Amniotic epithelial cell (primary cell): ENCODE results near the gene LMBR1L.
A peak's percentile ranks its signal among the peaks of the same experiment; 100 is the strongest.

ENCODE experiments used
- DNase-seq: peaks from one replicate; pipeline ENCODE4 v3.0.0-alpha.2; 2010; ENCODE audit warnings: low read depth

Gene LMBR1L

DNA sequence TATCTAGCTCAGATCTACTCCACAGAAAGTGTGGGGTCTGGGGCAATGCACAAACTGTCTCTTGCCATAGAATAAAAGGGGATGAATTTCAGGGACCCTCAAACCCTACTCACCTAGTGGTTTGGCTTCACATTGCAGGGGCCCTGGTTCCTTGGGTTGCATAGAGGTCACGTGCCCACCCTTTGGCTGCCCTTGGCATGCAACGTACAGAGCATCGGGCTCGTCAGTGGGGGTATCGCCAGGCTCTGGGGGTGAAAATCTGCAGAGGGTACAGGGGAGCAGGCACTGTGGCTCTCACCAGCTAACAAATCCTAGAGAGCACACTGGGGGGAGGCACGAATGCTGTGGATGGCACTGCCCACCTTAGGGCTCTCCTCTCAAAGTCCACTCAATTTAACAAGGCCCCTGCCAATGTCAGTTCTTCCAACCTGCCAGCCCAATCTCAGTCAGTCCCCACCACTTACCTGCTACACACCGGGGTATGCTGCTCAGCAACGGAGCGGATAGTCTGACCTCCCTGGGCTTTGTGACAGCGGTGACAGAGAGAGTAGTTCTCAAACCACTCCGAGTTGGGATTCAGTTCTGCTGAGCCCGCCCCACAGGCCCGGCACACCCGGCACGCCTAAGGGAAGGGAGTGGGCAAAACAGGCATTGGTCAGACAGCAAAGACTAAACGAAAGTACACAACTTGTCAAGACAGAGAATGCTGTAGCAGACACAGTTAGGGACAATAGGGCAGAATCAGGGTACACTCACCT is 58.0 kb downstream of the LMBR1L start:
- DNase-seq, result no peak

DNA sequence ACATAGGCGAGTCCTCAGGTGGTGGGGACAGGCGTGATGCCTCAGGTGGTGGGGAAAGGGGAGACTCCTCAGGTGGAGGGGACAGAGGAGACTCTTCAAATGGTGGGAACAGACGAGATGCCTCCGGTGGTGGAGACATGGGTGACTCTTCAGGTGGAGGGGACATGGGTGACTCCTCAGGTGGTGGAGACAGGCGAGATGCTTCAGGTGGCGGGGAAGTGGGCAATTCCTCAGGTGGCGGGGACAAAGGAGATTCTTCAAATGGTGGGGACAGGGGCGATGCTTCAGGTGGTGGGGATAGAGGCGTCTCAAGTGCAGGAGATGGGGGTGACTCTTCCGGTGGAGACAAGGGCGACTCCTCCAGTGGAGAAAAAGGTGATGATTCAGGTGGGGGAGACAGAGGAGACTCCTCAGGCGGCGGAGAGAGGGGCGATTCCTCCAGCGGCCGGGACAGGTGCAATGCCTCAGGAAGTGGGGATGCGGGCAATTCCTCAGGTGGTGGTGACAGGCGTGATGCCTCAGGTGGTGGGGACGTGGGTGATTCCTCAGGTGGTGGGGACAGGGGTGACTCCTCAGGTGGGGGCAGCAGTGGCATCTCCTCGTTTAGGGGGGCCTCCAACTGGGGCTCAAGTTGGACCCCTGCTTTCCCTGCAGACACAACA is 58.7 kb downstream of the LMBR1L start:
- no peak for DNase-seq

DNA sequence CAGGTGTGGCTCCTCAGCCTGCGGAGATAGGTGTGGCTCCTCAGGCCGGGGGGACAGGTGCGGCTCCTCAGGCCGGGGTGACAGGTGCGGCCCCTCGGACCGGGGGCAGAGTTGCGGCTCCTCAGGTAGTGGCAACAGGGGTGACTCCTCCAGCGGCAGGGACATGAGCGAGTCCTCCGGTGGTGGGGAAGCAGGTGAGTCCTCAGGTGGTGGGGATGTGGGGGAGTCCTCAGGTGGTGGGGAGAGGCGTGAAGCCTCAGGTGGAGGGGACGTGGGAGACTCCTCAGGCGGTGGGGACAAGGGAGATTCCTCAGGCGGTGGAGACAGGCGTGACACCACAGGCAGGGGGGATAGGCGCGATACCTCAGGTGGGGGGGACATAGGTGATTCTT is 59.3 kb downstream of the LMBR1L start:
- no peak for DNase-seq

DNA sequence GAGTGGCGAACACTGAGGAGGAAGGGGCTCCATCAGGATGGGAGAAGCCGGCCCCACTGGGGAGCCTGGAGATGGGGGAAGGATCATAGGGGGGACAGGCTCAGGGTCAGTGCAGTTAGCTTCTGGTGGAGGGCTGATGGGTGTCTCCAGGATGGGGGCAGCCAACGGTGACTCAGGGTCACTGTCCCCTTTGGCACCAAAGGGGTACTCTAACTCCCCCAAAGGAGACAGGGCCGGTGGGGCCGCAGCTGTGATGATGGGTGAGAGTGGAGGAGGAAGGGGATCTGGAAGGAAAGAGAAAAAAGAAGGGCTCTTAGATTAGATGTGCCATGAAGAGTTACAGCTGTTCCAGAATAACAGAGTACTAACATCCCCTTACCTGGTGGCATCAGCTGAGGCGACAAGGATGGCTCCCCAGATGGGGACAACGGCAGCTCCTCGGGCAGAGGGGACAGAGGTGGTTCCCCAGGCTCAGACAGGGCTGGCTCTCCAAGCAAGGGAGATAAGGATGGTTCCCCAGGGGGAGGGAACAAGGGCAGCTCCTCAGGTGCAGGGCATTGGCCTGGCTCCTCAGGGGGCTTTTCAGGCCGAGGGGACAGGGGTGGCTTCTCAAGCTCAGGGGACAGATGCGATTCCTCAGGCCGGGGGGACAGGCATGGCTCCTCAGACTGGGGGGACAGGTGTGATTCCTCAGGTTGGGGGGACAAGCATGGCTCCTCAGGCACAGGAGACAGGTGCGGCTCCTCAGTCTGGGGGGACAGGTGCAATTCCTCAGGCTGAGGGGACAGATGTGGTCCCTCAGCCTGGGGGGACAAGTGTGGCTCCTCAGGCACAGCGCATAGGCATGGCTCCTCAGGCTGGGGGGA is 59.9 kb downstream of the LMBR1L start:
- DNase-seq, result no peak

DNA sequence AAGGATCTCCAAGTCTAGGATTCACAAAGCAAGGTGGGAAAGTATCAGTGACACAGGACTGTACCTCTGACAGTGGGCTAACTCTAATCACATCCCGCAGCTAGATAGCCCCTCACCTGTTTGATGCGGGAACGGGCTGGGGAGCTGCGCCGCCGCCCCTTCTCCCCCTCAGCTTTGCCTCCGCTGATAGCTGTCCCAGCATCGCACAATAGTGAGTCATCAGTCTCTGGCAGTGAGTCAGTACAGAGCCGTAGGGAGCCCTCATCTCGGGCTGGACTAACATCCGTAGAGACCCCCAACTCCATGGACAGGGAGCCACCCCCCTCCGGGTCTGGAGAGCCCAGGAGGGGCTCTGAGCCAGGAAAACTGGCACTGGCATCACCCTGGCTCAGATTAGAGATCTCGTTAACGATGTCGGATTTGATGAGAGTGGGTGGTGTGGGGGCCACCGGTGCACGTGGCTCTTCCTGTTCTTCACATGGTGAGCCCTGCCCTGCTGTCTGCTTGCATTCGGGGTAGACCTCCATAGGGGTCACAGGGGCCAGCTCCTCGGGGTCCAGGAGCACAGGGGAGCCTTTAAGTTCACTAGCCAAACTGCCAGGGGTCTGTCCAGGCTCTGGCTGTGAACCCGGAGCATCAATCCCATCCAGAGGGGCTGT is 61.0 kb downstream of the LMBR1L start:
- peak; percentile 72 for DNase-seq

DNA sequence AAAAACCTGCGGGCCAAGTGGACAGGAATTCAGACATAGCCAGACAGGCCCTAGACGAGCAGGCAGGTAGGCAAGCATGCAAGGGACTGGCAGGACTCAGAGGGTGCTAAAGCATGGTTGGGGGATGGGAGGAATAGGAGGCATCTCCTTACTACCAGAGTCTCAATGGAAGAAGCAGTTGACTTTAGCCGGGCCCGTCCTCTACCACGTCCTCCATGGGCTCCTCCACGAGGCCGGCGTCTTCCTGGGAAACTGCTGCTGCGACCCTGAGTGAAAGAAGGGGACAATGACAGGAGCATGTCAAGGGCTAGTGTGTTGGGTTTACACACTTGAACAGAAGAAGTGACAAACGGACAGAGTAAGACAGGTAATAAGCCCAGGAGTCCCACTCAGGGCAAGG is 61.7 kb downstream of the LMBR1L start:
- no peak for DNase-seq
